ENCODE results near the gene RPS15A. TPM values are rescaled to one million over a fixed set of nuclear protein-coding genes. Genes with fewer than 3 reads are reported as not detected.

The RPS15A gene
- total and polyA plus RNA-seq, 2 experiments from 2014 or later, result 588 to 2,370 TPM

DNA sequence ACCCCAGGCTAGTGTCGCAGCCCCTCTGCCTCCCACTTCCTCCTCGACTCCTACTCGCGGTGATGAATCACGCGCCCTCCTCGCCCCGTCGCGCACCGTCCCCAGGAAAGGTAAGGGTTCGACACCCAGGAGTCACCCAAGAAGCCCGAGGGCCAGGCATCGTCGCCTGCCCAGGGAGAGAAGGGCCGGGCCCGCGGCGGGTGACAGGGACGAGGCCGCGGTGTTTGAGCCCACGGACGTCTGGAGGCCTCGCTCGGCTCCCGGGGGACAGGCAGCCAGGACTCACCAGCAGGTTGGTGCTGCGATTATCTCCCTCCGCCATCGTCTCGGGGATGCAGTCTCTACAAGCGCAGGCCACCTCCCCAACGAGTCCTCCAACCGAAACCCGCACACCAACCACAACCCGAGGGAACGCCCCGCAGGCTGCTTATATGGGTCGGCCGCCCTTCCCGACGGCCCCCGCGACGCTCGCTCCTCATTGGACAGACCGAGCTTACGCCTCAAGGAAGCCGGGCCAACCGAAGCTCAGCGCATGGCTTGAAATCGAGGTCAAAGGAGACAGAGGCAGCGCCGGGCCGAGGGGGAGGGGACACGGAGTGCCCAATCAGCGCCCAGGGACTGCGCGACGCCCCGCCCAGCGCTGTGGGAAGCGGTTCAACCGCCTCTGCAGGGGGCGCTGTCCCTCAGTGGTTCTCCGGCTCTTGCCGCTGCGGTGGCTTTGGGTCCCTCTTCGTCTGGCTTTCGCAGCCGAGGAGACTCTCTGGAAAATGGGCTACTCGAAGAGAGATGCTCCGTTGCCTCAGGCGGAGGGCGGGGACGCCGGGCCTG, 11.2 kb upstream of the RPS15A start, which contains the start of gene ARL6IP1:
TSS of gene ARL6IP1 (minus strand) at position 405 of the 828 bp plus-strand sequence. CDS start at position 322, 83 bp downstream.
- Histone ChIP-seq H3K27me3 (no peaks in the 10 kb centered on the region), H3K27ac (peak within 1 kb of the TSS; percentile 82), H3K9me2 (replicated peaks; ENCODE audit: insufficient read depth) (no peaks in the 10 kb centered on the region), H4K20me1 (ENCODE audit: insufficient read depth, poor library complexity, severe bottlenecking) (peaks cover 18% of the 10 kb centered on the region), H3K9me3 (ENCODE audit: low read depth) (no peaks in the 10 kb centered on the region), H2AFZ (peak within 1 kb of the TSS; percentile 49), H3K4me2 (peak within 1 kb of the TSS; percentile 91), H3K4me1 (ENCODE audit: insufficient read depth) (peaks cover 16% of the 10 kb centered on the region), H3K4me3 (peak within 1 kb of the TSS; percentile 44), H3K36me3 (replicated peaks; ENCODE audit: insufficient read depth, low read depth) (no peaks in the 10 kb centered on the region), H3K79me2 (peaks cover 43% of the 10 kb centered on the region)
- peak; percentile 100 for DNase-seq (ENCODE audit: low spot score)
- under 1% methylated on average over 68 of the region's 77 CpGs for whole genome bisulfite sequencing (ENCODE audit: low lambda C conversion rate, missing lambda C conversion rate)
- no peak for TF ChIP-seq EZH2 (IDR thresholded peaks at IDR 0.05; ENCODE audit: borderline replicate concordance)
- peak; percentile 96 for TF ChIP-seq CTCF (IDR thresholded peaks at IDR 0.05; ENCODE audit: poor library complexity)

DNA sequence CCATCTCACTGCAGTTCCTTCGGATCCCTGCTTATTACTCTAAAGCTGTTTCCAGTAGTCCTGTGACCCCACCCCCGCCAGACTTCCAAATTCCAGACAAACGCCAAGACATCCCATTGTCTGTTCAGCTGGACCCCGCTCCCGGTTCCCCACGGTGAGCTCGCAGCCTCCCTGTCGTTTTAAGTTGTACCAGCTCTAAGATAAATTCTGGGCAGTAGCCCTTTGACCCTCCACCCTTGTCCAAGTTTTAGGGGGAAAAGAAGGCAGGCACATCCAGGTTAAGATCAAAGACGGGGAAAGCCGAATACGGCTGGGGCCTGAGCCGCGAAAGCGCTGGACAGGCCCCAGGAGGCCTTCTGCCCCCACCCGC, 10.6 kb upstream of the RPS15A start:
- WGBS (ENCODE audit: low lambda C conversion rate, missing lambda C conversion rate), result 0% methylated on average over 15 of the region's 15 CpGs
- peak overlapping the region; percentile 91 for H3K4me2 ChIP-seq
- H3K4me1 ChIP-seq (ENCODE audit: insufficient read depth), result peaks cover 16% of the 10 kb centered on the region
- peaks cover 18% of the 10 kb centered on the region for H4K20me1 ChIP-seq (ENCODE audit: insufficient read depth, poor library complexity, severe bottlenecking)
- peak overlapping the region; percentile 82 for H3K27ac ChIP-seq
- no peaks in the 10 kb centered on the region for H3K9me2 ChIP-seq (replicated peaks; ENCODE audit: insufficient read depth)
- H2AFZ ChIP-seq, result peak overlapping the region; percentile 1
- H3K79me2 ChIP-seq, result peaks cover 47% of the 10 kb centered on the region
- no peak for TF ChIP-seq CTCF (IDR thresholded peaks at IDR 0.05; ENCODE audit: poor library complexity)
- TF ChIP-seq EZH2 (IDR thresholded peaks at IDR 0.05; ENCODE audit: borderline replicate concordance), result no peak
- TF ChIP-seq EZH2phosphoT487 (IDR thresholded peaks at IDR 0.05; ENCODE audit: low read depth, severe bottlenecking, unreplicated experiment), result no peak
- no peaks in the 10 kb centered on the region for H3K27me3 ChIP-seq
- no peaks in the 10 kb centered on the region for H3K36me3 ChIP-seq (replicated peaks; ENCODE audit: insufficient read depth, low read depth)
- peak overlapping the region; percentile 44 for H3K4me3 ChIP-seq
- H3K9me3 ChIP-seq (ENCODE audit: low read depth), result no peaks in the 10 kb centered on the region
- peak; percentile 29 for DNase-seq (ENCODE audit: low spot score)

DNA sequence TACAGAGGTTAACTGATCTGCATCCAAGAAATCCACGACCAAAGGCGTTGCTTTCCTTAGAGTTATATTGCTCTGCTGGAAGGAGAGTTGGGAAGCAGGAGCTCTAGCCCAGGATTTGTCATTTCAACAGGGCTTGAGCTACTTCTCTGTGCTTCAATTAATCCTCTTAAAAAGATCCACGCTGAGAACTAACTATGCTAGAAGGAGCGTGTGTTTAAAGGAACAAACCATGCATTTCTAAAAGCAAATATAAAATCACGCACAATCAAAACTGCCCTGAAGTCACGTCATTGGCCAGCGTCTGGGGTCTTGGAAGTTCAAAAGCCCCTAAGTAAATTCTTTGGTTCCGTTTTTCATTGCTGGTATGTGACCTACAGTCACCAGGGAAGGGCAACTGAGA, 10.2 kb upstream of the RPS15A start:
- Histone ChIP-seq H3K9me3 (ENCODE audit: low read depth) (no peaks in the 10 kb centered on the region), H4K20me1 (ENCODE audit: insufficient read depth, poor library complexity, severe bottlenecking) (peaks cover 18% of the 10 kb centered on the region), H3K36me3 (replicated peaks; ENCODE audit: insufficient read depth, low read depth) (no peaks in the 10 kb centered on the region), H3K4me1 (ENCODE audit: insufficient read depth) (peaks cover 16% of the 10 kb centered on the region), H3K4me2 (peak overlapping the region; percentile 91), H2AFZ (peak overlapping the region; percentile 1), H3K27me3 (no peaks in the 10 kb centered on the region), H3K4me3 (peak overlapping the region; percentile 44), H3K9me2 (replicated peaks; ENCODE audit: insufficient read depth) (no peaks in the 10 kb centered on the region), H3K79me2 (peaks cover 52% of the 10 kb centered on the region), H3K27ac (peak overlapping the region; percentile 82)
- DNase-seq (ENCODE audit: low spot score), result no peak
- WGBS (ENCODE audit: low lambda C conversion rate, missing lambda C conversion rate), result 2% methylated on average over 8 of the region's 8 CpGs
- TF ChIP-seq CTCF (IDR thresholded peaks at IDR 0.05; ENCODE audit: poor library complexity) (no peak), EZH2phosphoT487 (IDR thresholded peaks at IDR 0.05; ENCODE audit: low read depth, severe bottlenecking, unreplicated experiment) (no peak), EZH2 (IDR thresholded peaks at IDR 0.05; ENCODE audit: borderline replicate concordance) (no peak)
